HepG2 (cell line): Measurements from ENCODE around the gene TOB2. TPM values are rescaled to one million over a fixed set of nuclear protein-coding genes. Genes with fewer than 3 reads are reported as not detected.

Source experiments
- ARNT ChIP-seq: fragments of 450-650 bp; IDR thresholded peaks from 2 replicates; pipeline ENCODE4 v1.6.1; 2017
- CREBL2 ChIP-seq: sonication (generic); formaldehyde crosslinking; IDR thresholded peaks from 2 replicates; pipeline ENCODE4 v1.8.1; 2023; ENCODE audit warnings: missing genetic modification reagents, mild to moderate bottlenecking, borderline replicate concordance
- EZH2 ChIP-seq: conservative IDR thresholded peaks from 2 replicates; pipeline ENCODE4 v1.6.1; 2012; ENCODE audit warnings: mild to moderate bottlenecking, low read depth, low read length, moderate library complexity
- FOXK2 ChIP-seq: fragments of 450-650 bp; IDR thresholded peaks from 2 replicates; pipeline ENCODE4 v1.6.1; 2016
- MLX ChIP-seq: IDR thresholded peaks from 2 replicates; pipeline ENCODE4 v1.6.1; 2016
- MYPOP ChIP-seq: sonication (generic); formaldehyde crosslinking; IDR thresholded peaks from 2 replicates; pipeline ENCODE4 v1.8.1; 2023; ENCODE audit warnings: mild to moderate bottlenecking, moderate library complexity, missing genetic modification reagents
- NR0B2 ChIP-seq: sonication (generic); formaldehyde crosslinking; IDR thresholded peaks from 2 replicates; pipeline ENCODE4 v1.4.0; 2020; ENCODE audit warnings: mild to moderate bottlenecking, missing genetic modification reagents
- PRPF4 ChIP-seq: fragments of 200-400 bp; formaldehyde crosslinking; IDR thresholded peaks from 2 replicates; pipeline ENCODE4 v1.6.1; 2016; ENCODE audit warnings: low read length, low read depth; ENCODE audit not compliant: poor library complexity, severe bottlenecking
- RBFOX2 ChIP-seq: fragments of 200-400 bp; formaldehyde crosslinking; IDR thresholded peaks from 2 replicates; pipeline ENCODE4 v1.6.1; 2017; ENCODE audit warnings: low read depth, mild to moderate bottlenecking, low read length
- SRY ChIP-seq: sonication (generic); formaldehyde crosslinking; IDR thresholded peaks from 2 replicates; pipeline ENCODE4 v1.8.0; 2022; ENCODE audit warnings: mild to moderate bottlenecking, missing genetic modification reagents
- TMF1 ChIP-seq: sonication (generic); formaldehyde crosslinking; IDR thresholded peaks from 2 replicates; pipeline ENCODE4 v1.8.1; 2022; ENCODE audit warnings: low read depth, missing genetic modification reagents
- TP53 ChIP-seq: sonication (generic); formaldehyde crosslinking; conservative IDR thresholded peaks from 2 replicates; pipeline ENCODE4 v1.4.0; 2020; ENCODE audit warnings: missing genetic modification reagents
- ZFP37 ChIP-seq: sonication (generic); formaldehyde crosslinking; IDR thresholded peaks from 2 replicates; pipeline ENCODE4 v1.4.0; 2020; ENCODE audit warnings: missing genetic modification reagents, borderline replicate concordance
- ZHX2 ChIP-seq, 2 experiments: sonication (generic) in 1 of 2; formaldehyde crosslinking in 1 of 2; IDR thresholded peaks; 2 replicates each; pipeline versions ENCODE4 v1.6.1 to v1.9.0; 2014 to 2022; ENCODE audit warnings: antibody characterized with exemption in 1 of 2, borderline replicate concordance in 1 of 2, inconsistent platforms in 1 of 2, low read depth in 1 of 2, missing genetic modification reagents in 1 of 2
- ZNF333 ChIP-seq: sonication (generic); formaldehyde crosslinking; IDR thresholded peaks from 2 replicates; pipeline ENCODE4 v1.4.0; 2020; ENCODE audit warnings: mild to moderate bottlenecking, missing genetic modification reagents, borderline replicate concordance
- ZNF501 ChIP-seq: sonication (generic); formaldehyde crosslinking; IDR thresholded peaks from 2 replicates; pipeline ENCODE4 v1.5.1; 2020; ENCODE audit warnings: mild to moderate bottlenecking, moderate library complexity, missing genetic modification reagents
- ZNF512B ChIP-seq: sonication (generic); formaldehyde crosslinking; IDR thresholded peaks from 2 replicates; pipeline ENCODE4 v1.5.1; 2020; ENCODE audit warnings: missing genetic modification reagents, mild to moderate bottlenecking, borderline replicate concordance
- ZNF549 ChIP-seq: sonication (generic); formaldehyde crosslinking; IDR thresholded peaks from 2 replicates; pipeline ENCODE4 v1.5.0; 2020; ENCODE audit warnings: missing genetic modification reagents
- ZNF672 ChIP-seq: sonication (generic); formaldehyde crosslinking; IDR thresholded peaks from 2 replicates; pipeline ENCODE4 v1.8.1; 2022; ENCODE audit warnings: missing genetic modification reagents
- polyA plus RNA-seq, 8 experiments: library from polyadenylated mRNA; depleted of rRNA in 3 of 8; stranded (reverse) in 7 of 8; unstranded in 1 of 8; fragments of >200 nt; fragmentation: Illumina TruSeq in 4 of 8; extraction: Trizol in 4 of 8; gene quantifications; 2 replicates each; pipeline versions ENCODE4 v1.2.1 to v1.2.3, GENCODE V29; 2011 to 2016; ENCODE audit warnings: low read depth in 4 of 8, missing spikeins in 1 of 8, mixed read lengths in 1 of 8; ENCODE audit not compliant: insufficient read depth in 1 of 8
- total RNA-seq, 5 experiments: library from RNA; depleted of rRNA; stranded (reverse); fragments of >200 nt; fragmentation: Illumina TruSeq; extraction: Trizol; gene quantifications; 2 replicates each; pipeline ENCODE4 v1.2.3, GENCODE V29; 2016; ENCODE audit warnings: low read depth in 1 of 5

TOB2 gene
- total and polyA plus RNA-seq, 2 of the 13 experiments (the other 11 are each of a cell fraction or from before 2014, with no cell fraction given), result 12.2 to 13.7 TPM

GRCh38 chr22:41397143-41397811 lies 49.3 kb downstream of the TOB2 start (continued):
- no peak for TF ChIP-seq ZHX2 (IDR thresholded peaks at IDR 0.05; ENCODE audit: low read depth)
- no peak for TF ChIP-seq ZHX2 (CRISPR knock-in tag; IDR thresholded peaks at IDR 0.05; ENCODE audit: borderline replicate concordance)
- no peak for TF ChIP-seq ZNF512B
- TF ChIP-seq ZNF333, result no peak
- TF ChIP-seq EZH2, result no peak
- no peak for TF ChIP-seq PRPF4
- TF ChIP-seq TP53, result no peak
- no peak for TF ChIP-seq ZFP37 (CRISPR knock-in tag)
- TF ChIP-seq NR0B2, result no peak
- no peak for TF ChIP-seq ARNT
- TF ChIP-seq MYPOP (CRISPR knock-in tag), result peak; percentile 75
- no peak for TF ChIP-seq SRY (CRISPR knock-in tag)
- no peak for TF ChIP-seq ZNF549
- TF ChIP-seq MLX (CRISPR knock-in tag), result no peak
- no peak for TF ChIP-seq TMF1 (CRISPR knock-in tag)
- TF ChIP-seq FOXK2, result peak; percentile 76
- TF ChIP-seq RBFOX2, result peak; percentile 18; the same call in 1 of the 2 replicates
- TF ChIP-seq ZNF501 (CRISPR knock-in tag), result no peak
- no peak for TF ChIP-seq ZNF672 (CRISPR knock-in tag)
- no peak for TF ChIP-seq CREBL2
